Upper lobe of left lung (tissue), 6 donors: Measurements from ENCODE around the gene ASPHD1. TPM values are rescaled to one million over a fixed set of nuclear protein-coding genes. Genes with fewer than 3 reads are reported as not detected.

Experiments used
- ATAC-seq, 2 donors: fragments of 200-7000 bp; cut with Tn5 transposase; one replicate each; pipeline ENCODE4 v1.9.1; 2022; ENCODE audit warnings: mild to moderate bottlenecking in 2 of 2, moderate library complexity in 2 of 2; ENCODE audit not compliant: low FRiP score in 2 of 2
- DNase-seq, 2 donors: peaks; one replicate each; pipeline ENCODE4 v3.0.0-alpha.2; 2019 to 2020
- H3K27ac ChIP-seq, 4 donors: fragments of 200-600 bp; sonication (generic); one replicate each; pipeline ENCODE4 v1.5.1; 2016 to 2019
- H3K27me3 ChIP-seq, 4 donors: fragments of 200-600 bp; sonication (generic); one replicate each; pipeline ENCODE4 v1.5.1; 2017 to 2019
- H3K36me3 ChIP-seq, 4 donors: fragments of 200-600 bp; sonication (generic); one replicate each; pipeline ENCODE4 v1.5.1; 2016 to 2019
- H3K4me1 ChIP-seq, 4 donors: fragments of 200-600 bp; sonication (generic); one replicate each; pipeline ENCODE4 v1.5.1; 2018 to 2019
- H3K4me3 ChIP-seq, 4 donors: fragments of 200-600 bp; sonication (generic); one replicate each; pipeline ENCODE4 v1.5.1; 2017 to 2019; ENCODE audit warnings: mild to moderate bottlenecking in 2 of 4, moderate library complexity in 1 of 4
- H3K9me3 ChIP-seq, 4 donors: fragments of 200-600 bp; sonication (generic); one replicate each; pipeline ENCODE4 v1.5.1; 2018 to 2019
- EP300 ChIP-seq, 4 donors: sonication (generic); formaldehyde crosslinking; IDR thresholded peaks; one replicate each; pipeline ENCODE4 v1.5.1; 2017; ENCODE audit warnings: antibody characterized with exemption in 4 of 4, control low read depth in 2 of 4
- POLR2A ChIP-seq, 4 donors: fragments of 450-650 bp; IDR thresholded peaks; one replicate each; pipeline ENCODE4 v1.5.1; 2016 to 2017; ENCODE audit warnings: antibody characterized with exemption in 4 of 4, mild to moderate bottlenecking in 2 of 4
- POLR2AphosphoS5 ChIP-seq, 2 donors: sonication (generic); formaldehyde crosslinking; IDR thresholded peaks; one replicate each; pipeline ENCODE4 v1.5.1; 2017; ENCODE audit warnings: antibody characterized with exemption in 2 of 2
- WGBS, 2 donors: methylation state at CpG; one replicate each; pipeline ENCODE4 v1.1.5; 2017 to 2018; 5-methylcytosine and 5-hydroxymethylcytosine counted together
- total RNA-seq, 6 donors: library from RNA; depleted of rRNA in 4 of 6; stranded (reverse); fragments of >200 nt in 4 of 6; gene quantifications; one replicate each; pipeline versions ENCODE4 v1.1.0 to v1.2.1, GENCODE V29; 2016 to 2021
- TF ChIP-seq, protein P1 (sequence below), 6 experiments: fragments of 450-650 bp in 4 of 6; fragments of 200-600 bp in 2 of 6; sonication (generic) in 2 of 6; IDR thresholded peaks; one replicate each; pipeline ENCODE4 v1.5.1; 2016 to 2019; ENCODE audit warnings: antibody characterized with exemption in 6 of 6
- donor health status: DM: no; HTN: no; CAD: no; lungs with moderate emphysema.
- donor health status: DM: no; HTN: yes; CAD: no; lungs with severe emphysema.

The ASPHD1 gene
- total RNA-seq, 6 donors from 2014 or later: 0.78 to 4.2 (median 2.4) TPM; not detected in 1

DNA sequence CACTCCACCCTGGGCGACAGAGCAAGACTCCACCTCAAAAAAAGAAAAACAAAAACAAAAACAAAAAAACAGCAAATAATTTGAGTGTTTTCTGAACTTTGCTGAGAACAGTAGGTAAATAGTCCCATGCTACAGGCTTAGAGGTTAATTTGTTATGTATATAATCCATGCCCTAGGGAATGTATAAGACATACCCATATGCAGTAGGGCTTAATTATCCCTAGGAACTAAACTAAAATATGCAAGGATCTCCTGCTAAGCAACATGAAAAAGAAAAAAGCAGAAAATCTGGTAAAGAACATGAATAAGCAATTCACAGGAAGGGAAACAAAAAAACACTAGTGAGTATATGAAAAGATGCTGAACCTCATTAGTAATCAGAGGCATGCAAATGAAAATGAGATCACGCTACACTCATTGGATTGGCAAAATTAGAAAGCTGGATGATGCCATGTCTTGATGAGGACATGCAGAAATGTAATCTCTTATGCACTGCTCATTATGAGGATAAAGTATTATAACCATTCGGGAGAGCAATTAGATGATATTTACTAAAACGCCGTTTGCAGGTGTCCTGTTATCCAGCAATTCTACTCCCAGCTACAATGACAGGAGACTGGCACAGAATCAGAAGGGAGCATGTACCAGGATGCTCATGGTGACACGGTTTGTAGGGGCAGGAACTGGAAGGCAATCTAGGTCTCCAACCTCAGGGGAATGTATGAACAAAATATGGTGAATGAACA lies 20.2 kb downstream of the ASPHD1 start:
- no peak for ATAC-seq

DNA sequence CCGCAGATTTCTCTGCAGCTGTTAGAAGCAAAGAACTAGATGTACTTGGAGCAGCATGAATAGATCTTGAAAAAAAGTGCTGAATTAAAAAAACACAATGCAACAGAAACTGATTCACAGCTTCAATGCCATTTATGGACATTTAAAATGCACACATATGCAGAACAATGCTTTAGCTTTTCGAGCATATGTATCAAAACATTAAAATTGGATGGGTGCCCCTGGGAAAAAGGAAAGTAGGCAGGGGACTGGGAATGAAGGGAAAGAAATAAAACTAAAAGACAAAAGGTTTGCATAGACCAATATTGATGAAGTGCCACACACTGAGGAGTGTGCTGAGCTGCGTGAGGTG lies 20.7 kb downstream of the ASPHD1 start:
- 89 to 93% methylated on average over 3 of the region's 3 CpGs for WGBS, 2 donors
- ATAC-seq (no peak), DNase-seq (no peak)
- TF ChIP-seq, protein P1, sequence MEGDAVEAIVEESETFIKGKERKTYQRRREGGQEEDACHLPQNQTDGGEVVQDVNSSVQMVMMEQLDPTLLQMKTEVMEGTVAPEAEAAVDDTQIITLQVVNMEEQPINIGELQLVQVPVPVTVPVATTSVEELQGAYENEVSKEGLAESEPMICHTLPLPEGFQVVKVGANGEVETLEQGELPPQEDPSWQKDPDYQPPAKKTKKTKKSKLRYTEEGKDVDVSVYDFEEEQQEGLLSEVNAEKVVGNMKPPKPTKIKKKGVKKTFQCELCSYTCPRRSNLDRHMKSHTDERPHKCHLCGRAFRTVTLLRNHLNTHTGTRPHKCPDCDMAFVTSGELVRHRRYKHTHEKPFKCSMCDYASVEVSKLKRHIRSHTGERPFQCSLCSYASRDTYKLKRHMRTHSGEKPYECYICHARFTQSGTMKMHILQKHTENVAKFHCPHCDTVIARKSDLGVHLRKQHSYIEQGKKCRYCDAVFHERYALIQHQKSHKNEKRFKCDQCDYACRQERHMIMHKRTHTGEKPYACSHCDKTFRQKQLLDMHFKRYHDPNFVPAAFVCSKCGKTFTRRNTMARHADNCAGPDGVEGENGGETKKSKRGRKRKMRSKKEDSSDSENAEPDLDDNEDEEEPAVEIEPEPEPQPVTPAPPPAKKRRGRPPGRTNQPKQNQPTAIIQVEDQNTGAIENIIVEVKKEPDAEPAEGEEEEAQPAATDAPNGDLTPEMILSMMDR (IDR thresholded peaks at IDR 0.05): no peak
- TF ChIP-seq POLR2A (IDR thresholded peaks at IDR 0.05) (no peak), EP300 (IDR thresholded peaks at IDR 0.05) (no peak), POLR2AphosphoS5 (IDR thresholded peaks at IDR 0.05) (no peak)
- Histone ChIP-seq H3K9me3 (no peaks in the 10 kb centered on the region), H3K4me1 (peaks cover 13 to 18% (median 14%) of the 10 kb centered on the region in 4 donors), H3K27ac (no peak overlapping the region), H3K36me3 (peaks cover 7 to 50% (median 16%) of the 10 kb centered on the region in 4 donors), H3K4me3 (no peak overlapping the region), H3K27me3 (no peaks in the 10 kb centered on the region)

More for the DNA sequence above, 20.2 kb downstream of the ASPHD1 start:
- Histone ChIP-seq H3K4me3 (no peak overlapping the region), H3K4me1 (peaks cover 11 to 15% (median 13%) of the 10 kb centered on the region in 4 donors), H3K27me3 (no peaks in the 10 kb centered on the region), H3K9me3 (no peaks in the 10 kb centered on the region), H3K27ac (no peak overlapping the region), H3K36me3 (peaks cover 7 to 50% (median 16%) of the 10 kb centered on the region in 4 donors)
- no peak for DNase-seq
- no peak for TF ChIP-seq POLR2AphosphoS5 (IDR thresholded peaks at IDR 0.05)
- TF ChIP-seq, protein P1 (IDR thresholded peaks at IDR 0.05): no peak
- TF ChIP-seq EP300 (IDR thresholded peaks at IDR 0.05): no peak
- no peak for TF ChIP-seq POLR2A (IDR thresholded peaks at IDR 0.05)
- 87 to 93% methylated on average over 6 of the region's 6 CpGs for WGBS, 2 donors

DNA sequence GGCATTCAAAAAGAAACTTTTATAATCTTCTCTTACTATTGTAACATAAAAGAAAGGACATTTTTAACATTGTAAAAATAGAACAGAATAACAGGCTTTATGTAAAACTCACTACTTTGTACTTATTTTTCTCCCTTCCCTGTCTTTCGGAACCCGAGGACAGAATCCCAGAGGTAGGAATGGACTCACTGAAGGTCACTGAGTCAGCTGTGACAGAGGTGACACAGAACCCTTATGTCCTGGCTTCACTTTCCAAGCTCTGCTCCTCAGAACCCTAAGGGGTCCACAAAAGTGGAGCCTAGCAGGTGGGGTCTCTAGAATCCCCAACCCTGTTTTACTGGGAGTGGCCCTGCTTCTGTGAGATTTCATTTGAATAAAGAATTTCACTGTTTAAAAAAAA lies 22.0 kb downstream of the ASPHD1 start:
- Histone ChIP-seq H3K4me1 (peaks cover 20 to 28% (median 22%) of the 10 kb centered on the region in 4 donors), H3K27ac (no peak overlapping the region), H3K4me3 (no peak overlapping the region), H3K36me3 (peaks cover 7 to 50% (median 15%) of the 10 kb centered on the region in 4 donors), H3K27me3 (no peaks in the 10 kb centered on the region), H3K9me3 (no peaks in the 10 kb centered on the region)
- WGBS, 2 donors: 92 to 96% methylated on average over 2 of the region's 2 CpGs
- TF ChIP-seq POLR2A (IDR thresholded peaks at IDR 0.05): no peak
- TF ChIP-seq, protein P1 (IDR thresholded peaks at IDR 0.05): no peak
- TF ChIP-seq EP300 (IDR thresholded peaks at IDR 0.05): no peak
- no peak for TF ChIP-seq POLR2AphosphoS5 (IDR thresholded peaks at IDR 0.05)
- ATAC-seq (no peak), DNase-seq (no peak)

DNA sequence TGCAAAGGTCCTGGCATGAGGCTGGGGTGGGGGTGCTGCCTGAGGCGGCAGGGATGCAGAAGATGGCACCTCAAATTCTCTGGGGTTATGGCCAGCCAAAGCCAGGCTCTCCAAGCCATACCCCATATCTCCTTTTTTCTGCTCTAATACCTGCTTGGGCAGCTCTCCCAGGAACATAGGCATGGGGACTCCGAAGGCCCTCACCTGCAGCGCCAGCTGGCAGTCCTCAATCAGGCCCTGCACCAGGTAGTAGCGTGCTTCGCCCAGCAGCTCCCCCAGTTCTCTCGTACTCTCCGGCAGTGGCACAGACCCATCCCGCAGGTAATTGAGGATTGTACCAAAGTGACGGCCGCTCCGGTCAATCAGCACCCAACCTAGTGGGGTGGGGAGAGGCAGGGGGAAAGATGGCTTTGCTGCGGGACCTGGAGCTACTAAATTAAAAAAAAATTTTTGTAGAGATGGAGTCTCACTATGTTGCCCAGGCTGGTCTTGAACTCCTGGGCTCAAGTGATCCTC lies 22.8 kb downstream of the ASPHD1 start:
- Histone ChIP-seq H3K4me1 (peaks cover 21 to 28% (median 22%) of the 10 kb centered on the region in 4 donors), H3K27ac (no peak overlapping the region), H3K27me3 (no peaks in the 10 kb centered on the region), H3K36me3 (peaks cover 7 to 50% (median 13%) of the 10 kb centered on the region in 4 donors), H3K4me3 (no peak overlapping the region), H3K9me3 (no peaks in the 10 kb centered on the region)
- TF ChIP-seq, protein P1 (IDR thresholded peaks at IDR 0.05): no peak
- TF ChIP-seq EP300 (IDR thresholded peaks at IDR 0.05): no peak
- no peak for TF ChIP-seq POLR2AphosphoS5 (IDR thresholded peaks at IDR 0.05)
- TF ChIP-seq POLR2A (IDR thresholded peaks at IDR 0.05): no peak
- no peak for ATAC-seq
- DNase-seq: no peak
- WGBS, 2 donors: 93 to 98% methylated on average over 10 to 12 of the region's 12 CpGs
